GM12878 (cell line): Measurements from ENCODE around the gene TECTB.

Source experiments
- CHD1 ChIP-seq: IDR thresholded peaks from 2 replicates; pipeline ENCODE4 v1.6.1; 2012; ENCODE audit warnings: low read depth, low read length, improper control_type of control experiment
- NRF1 ChIP-seq: conservative IDR thresholded peaks from 2 replicates; pipeline ENCODE4 v1.6.1; 2011; ENCODE audit warnings: mild to moderate bottlenecking, low read depth, low read length, improper control_type of control experiment
- POLR2A ChIP-seq: IDR thresholded peaks from 2 replicates; pipeline ENCODE4 v1.6.1; 2011; ENCODE audit warnings: low read depth, mild to moderate bottlenecking, low read length
- SMAD1 ChIP-seq: fragments of 450-650 bp; IDR thresholded peaks from 2 replicates; pipeline ENCODE4 v1.6.1; 2018; ENCODE audit warnings: mild to moderate bottlenecking, low read depth; ENCODE audit not compliant: partially characterized antibody
- SRF ChIP-seq, 2 experiments: IDR thresholded peaks; 2 replicates each; pipeline ENCODE4 v1.6.1; 2011; ENCODE audit warnings: low read depth in 2 of 2, low read length in 2 of 2, mild to moderate bottlenecking in 1 of 2, moderate library complexity in 1 of 2
- STAT3 ChIP-seq: IDR thresholded peaks from 2 replicates; pipeline ENCODE4 v1.6.1; 2011; ENCODE audit warnings: low read depth, low read length, improper control_type of control experiment
- ZNF274 ChIP-seq: IDR thresholded peaks from one replicate; pipeline ENCODE4 v1.8.0; 2011; ENCODE audit not compliant: insufficient read length, insufficient read depth
- TF ChIP-seq, protein P1 (sequence below), 3 experiments: IDR thresholded peaks in 2 of 3; conservative IDR thresholded peaks in 1 of 3; 2 replicates each; pipeline ENCODE4 v1.5.1; 2011; ENCODE audit warnings: low read depth in 3 of 3, low read length in 3 of 3, mild to moderate bottlenecking in 3 of 3, control low read depth in 2 of 3, moderate library complexity in 2 of 3, inconsistent platforms in 1 of 3, mixed read lengths in 1 of 3; ENCODE audit not compliant: control insufficient read depth in 2 of 3, insufficient read depth in 1 of 3; ENCODE audit errors: extremely low read depth in 1 of 3
- TF ChIP-seq, protein P2 (sequence below): fragments of 450-650 bp; formaldehyde crosslinking; IDR thresholded peaks from 2 replicates; pipeline ENCODE4 v1.4.0; 2020; ENCODE audit warnings: mild to moderate bottlenecking, moderate library complexity

DNA sequence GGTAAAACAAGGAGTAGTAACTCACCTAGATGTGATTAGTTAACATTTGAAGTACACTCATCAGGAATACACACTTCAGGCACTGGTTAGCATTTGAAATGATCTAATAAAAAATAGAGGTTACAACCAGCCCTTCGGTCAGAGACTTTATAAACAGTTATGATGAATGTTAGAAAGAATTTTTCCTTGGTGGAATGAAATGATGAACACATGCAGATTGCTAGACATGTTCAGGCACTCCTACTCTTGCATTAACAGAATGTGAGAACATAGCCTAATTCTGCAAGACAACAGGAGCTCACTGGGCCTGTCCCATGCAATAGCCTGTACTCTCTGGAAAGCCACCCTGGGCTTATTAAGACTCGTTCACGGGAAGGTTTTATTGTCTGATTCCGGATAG, 47.3 kb upstream of the TECTB start:
- TF ChIP-seq, protein P1, sequence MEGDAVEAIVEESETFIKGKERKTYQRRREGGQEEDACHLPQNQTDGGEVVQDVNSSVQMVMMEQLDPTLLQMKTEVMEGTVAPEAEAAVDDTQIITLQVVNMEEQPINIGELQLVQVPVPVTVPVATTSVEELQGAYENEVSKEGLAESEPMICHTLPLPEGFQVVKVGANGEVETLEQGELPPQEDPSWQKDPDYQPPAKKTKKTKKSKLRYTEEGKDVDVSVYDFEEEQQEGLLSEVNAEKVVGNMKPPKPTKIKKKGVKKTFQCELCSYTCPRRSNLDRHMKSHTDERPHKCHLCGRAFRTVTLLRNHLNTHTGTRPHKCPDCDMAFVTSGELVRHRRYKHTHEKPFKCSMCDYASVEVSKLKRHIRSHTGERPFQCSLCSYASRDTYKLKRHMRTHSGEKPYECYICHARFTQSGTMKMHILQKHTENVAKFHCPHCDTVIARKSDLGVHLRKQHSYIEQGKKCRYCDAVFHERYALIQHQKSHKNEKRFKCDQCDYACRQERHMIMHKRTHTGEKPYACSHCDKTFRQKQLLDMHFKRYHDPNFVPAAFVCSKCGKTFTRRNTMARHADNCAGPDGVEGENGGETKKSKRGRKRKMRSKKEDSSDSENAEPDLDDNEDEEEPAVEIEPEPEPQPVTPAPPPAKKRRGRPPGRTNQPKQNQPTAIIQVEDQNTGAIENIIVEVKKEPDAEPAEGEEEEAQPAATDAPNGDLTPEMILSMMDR (IDR thresholded peaks at IDR 0.05 in 2 of 3, conservative IDR thresholded peaks at IDR 0.05 in 1 of 3; ENCODE audit: control insufficient read depth in 2 of 3, extremely low read depth in 1 of 3, insufficient read depth in 1 of 3, low read depth in 3 of 3, low read length in 3 of 3), result no peak
- no peak for TF ChIP-seq POLR2A
- TF ChIP-seq CHD1, result no peak
- no peak for TF ChIP-seq NRF1
- TF ChIP-seq STAT3, result no peak
- TF ChIP-seq, protein P2, sequence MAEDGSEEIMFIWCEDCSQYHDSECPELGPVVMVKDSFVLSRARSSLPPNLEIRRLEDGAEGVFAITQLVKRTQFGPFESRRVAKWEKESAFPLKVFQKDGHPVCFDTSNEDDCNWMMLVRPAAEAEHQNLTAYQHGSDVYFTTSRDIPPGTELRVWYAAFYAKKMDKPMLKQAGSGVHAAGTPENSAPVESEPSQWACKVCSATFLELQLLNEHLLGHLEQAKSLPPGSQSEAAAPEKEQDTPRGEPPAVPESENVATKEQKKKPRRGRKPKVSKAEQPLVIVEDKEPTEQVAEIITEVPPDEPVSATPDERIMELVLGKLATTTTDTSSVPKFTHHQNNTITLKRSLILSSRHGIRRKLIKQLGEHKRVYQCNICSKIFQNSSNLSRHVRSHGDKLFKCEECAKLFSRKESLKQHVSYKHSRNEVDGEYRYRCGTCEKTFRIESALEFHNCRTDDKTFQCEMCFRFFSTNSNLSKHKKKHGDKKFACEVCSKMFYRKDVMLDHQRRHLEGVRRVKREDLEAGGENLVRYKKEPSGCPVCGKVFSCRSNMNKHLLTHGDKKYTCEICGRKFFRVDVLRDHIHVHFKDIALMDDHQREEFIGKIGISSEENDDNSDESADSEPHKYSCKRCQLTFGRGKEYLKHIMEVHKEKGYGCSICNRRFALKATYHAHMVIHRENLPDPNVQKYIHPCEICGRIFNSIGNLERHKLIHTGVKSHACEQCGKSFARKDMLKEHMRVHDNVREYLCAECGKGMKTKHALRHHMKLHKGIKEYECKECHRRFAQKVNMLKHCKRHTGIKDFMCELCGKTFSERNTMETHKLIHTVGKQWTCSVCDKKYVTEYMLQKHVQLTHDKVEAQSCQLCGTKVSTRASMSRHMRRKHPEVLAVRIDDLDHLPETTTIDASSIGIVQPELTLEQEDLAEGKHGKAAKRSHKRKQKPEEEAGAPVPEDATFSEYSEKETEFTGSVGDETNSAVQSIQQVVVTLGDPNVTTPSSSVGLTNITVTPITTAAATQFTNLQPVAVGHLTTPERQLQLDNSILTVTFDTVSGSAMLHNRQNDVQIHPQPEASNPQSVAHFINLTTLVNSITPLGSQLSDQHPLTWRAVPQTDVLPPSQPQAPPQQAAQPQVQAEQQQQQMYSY (CRISPR knock-in tag), result no peak
- no peak for TF ChIP-seq ZNF274
- TF ChIP-seq SMAD1, result no peak
- no peak for TF ChIP-seq SRF (IDR thresholded peaks at IDR 0.05; ENCODE audit: low read depth in 2 of 2, low read length in 2 of 2)
